Measurements from ENCODE around the gene OXA1L.
"Not testable (repeated sequence)": the region's sequence is repeated elsewhere in the genome, so short reads cannot be mapped to it uniquely, and the experiment has no call there.

OXA1L gene

DNA sequence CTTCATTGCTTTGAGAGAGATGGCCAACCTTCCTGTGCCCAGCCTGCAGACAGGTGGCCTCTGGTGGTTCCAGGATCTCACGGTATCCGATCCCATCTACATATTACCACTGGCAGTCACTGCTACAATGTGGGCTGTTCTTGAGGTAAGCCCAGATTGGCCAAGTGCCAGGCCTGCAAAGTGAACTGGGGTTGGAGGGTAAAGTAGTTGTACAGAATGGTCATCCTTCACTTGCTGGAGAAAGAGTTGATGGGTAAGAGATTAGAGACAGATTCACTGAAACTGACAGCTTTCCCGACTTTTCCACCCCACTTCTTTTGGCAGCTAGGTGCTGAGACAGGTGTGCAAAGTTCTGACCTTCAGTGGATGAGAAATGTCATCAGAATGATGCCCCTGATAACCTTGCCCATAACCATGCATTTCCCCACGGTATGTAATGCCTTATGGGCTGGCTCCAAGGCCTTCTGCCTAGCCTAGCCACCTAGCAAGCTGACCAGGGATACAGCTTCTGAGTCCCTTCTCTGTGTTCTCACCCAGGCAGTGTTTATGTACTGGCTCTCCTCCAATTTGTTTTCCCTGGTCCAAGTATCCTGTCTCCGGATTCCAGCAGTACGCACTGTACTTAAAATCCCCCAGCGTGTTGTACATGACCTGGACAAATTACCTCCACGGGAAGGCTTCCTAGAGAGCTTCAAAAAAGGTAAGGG, 4.1 kb downstream of the OXA1L start:
- DNase-seq, result no peak

DNA sequence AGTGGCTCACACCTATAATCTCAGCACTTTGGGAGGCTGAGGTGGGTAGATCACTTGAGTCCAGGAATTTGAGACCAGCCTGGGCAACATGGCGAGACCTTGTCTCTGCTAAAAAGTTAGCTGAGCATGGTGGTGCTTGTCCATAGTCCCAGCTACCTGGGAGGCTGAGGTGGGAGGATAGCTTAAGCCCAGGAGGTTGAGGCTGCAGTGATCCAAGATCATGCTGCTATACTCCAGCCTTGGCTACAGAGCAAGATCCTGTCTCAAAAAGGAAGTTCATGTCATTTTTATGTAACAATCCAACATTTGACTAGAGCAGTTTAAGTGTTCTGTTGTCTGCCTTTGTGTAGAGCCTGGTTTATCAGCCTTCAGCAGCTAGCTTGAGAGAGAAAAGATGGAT, 6.2 kb downstream of the OXA1L start:
- DNase-seq, result no peak

DNA sequence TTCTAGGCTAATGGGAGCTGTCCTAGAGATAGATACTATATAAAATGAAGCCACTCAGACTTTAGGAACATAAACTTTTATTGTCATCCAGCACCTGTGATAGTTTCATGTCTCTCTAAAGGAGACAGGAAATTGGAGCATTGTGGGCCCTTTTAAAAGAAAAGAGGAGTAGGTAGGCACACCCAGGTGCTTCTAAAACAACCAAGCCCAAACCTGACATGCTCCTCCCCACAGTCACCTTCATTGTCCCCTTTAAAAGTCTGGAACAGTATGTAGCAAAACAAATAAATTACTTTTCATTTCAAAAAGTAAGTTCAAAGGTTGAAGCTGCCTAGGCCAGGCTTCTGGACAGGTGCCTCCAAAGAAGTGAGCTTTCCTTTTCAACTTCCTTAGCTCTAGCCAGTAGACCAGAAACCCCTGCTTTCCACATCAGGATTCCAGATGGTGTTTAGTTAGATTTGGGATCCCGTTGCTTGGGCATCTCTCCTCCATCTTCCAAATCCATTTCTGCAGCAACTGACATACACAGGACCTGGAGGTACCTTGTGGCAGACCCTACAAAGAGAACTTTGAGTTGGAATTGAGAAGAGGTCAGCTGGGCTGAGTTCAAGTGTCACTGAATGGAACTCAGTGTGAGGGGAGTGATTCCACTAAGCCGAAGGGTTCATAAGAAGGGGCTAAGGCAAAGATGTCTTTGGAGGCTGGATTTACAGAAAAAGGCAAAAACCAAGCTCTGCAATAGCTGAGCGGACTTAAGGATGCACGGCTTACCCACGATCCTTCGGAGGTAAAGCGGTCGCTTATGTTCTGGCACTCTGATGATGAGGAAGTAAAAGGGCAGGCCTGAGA, 6.9 kb downstream of the OXA1L start:
- DNase-seq, result no peak

DNA sequence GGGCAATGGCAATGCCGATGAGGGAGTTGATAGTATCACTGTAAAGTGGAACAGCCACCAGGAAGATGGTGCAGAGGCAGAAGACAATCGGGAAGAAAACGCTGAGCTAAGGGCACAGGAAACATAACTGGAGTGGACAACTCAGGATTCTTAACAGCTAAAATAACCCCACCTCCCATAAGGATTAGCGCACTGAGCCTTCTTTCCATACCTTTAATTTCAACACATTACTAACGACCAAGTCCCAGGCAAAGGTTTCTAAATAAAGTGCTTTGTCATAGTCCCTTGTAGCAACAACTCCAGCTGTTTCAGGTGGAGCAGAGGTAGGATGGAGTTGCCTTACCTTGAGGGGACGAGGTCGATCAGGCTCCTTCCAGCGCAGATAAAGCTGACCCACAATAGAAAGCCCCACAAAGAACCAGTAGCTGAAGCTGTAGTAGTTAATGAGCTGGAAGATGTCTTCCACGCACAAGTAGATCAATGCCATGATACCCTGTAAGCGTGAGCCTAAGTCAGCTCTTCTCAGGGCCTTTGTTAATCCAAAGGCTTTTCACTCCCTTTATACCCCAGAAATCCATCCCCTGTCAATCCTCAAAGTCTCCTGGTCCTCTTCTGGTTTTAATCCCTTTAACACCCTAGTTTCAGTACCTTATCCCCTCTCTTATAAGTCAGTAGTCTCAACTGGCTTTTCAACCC, 7.7 kb downstream of the OXA1L start:
- no peak for DNase-seq

DNA sequence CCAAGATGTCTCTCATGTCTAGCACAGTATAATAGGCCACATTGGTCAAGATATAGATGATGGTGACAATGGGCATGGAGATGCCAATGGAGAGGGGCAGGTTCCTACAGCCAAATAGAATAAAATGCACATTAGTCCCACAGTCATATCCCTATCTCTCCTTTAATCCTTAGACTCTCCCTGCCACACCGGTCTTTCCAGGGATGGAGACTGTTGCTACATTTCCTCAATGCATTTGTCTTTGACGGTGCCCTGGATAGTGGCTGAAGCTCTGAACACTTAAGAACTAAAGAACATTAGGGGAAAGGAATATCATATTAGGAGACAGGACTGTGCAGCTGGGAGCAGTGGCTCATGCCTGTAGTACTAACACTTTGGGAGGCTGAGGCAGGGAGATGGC, 9.7 kb downstream of the OXA1L start:
- no peak for DNase-seq

DNA sequence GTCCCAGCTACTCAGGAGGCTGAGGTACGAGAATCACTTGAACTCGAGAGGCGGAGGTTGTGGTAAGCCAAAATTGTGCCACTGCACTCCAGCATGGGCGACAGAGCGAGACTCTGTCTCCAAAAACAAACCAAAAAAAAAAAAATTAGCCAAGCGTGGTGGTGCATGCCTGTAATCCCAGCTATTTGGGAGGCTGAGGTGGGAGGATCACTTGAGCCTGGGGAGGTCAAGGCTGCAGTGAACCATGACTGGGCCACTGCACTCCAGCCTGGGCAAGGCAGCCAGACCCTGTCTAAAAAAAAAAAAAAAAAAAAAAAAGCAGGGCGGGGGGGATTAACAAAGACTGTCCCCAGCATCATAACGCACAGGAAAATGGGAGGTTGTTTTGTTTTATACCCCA, 10.4 kb downstream of the OXA1L start:
- not testable (repeated sequence) for DNase-seq

DNA sequence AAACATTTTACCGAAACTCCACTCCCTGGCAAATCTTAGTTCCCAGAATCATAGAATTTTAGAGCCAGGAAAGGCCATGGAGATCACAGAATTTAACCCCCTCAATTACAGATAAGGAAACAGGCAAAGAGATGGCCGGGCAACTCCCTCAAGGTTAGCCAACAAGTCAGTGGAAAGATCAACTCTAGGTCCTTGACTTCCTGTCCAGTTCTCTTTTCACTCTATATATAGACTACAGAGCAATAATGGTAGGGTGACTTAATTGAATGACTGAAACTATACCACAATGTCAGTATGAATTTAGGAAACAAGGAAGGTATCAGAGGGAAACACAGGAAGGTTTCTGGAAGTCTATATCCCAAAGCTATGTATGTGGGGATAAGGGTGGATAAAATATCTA, 11.6 kb downstream of the OXA1L start:
- no peak for DNase-seq

DNA sequence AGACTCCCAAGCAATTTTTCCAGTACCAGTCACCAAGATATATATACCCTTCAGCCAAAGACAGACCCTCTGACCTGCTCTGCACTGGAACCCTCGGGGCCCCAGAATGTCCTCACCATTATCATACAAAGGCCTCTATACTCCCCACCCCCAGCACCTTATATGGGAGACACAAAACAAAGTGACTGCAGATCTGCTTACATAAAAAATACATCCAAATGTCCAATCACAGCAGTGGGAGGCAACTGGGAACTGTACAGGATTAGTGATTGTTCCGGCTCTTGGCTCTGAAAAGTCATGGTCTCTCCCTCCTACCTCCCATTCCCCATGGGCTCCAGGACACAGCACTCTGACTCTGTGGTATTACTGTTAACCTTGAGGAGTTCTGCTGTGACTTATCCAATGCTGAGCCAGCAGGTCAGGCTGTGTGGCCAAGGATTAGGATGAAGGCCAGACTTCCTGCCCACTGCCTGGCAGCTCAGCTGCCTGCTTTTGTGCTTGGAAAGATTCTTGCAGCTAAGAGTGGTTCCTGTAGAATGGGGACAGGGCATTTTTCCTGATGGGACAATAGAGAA, 13.7 kb downstream of the OXA1L start:
- no peak for DNase-seq

DNA sequence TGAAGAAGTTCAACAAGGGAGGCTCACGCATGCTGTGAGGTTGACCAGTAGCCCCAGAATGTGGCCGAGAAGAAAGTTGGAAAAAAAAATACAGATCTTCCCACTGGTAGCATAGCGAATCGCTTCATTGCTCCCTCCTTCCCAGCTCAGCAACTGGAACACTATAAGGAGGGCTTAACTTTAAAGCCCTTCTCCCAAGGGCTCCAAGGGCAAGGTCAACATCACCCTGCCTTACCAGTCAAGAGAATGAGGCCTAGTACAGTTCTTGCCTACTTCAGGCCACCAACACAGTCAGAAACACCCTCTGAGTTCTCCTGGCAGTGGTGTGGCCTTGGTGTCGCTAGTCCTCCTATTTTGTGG, 14.4 kb downstream of the OXA1L start:
- DNase-seq, result no peak

DNA sequence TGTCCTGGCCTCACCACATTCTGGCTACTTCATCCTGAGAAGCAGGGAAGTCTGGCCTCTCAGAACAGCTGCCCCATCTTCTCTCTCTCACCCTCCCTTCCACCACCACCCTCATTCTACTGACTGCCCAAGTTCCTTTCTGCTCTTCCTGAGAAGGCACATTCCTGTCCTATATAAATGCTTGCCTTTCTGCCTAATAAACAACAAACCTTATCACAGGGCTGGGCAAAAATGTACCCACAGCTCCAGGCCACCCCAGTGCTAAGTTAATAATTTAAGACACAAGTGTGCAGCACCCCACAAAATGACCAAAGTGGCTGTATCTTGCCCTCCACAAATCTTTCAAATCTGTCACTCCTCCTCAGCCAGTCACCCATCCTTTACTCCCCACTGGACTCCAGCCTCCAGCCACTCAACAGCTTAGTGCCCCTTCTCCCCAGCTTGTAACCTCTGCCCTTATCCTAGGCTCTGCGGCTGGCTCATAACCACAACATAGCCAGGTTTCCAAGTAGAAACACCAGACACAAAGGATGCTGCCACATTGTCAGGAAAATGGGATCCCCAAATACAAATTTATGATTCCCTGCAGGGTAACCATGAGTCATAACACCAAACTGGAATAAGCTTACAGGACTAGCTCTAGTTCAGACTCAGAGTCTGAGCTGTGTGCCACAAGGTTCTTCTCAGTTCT, 15.0 kb downstream of the OXA1L start:
- DNase-seq, result no peak

DNA sequence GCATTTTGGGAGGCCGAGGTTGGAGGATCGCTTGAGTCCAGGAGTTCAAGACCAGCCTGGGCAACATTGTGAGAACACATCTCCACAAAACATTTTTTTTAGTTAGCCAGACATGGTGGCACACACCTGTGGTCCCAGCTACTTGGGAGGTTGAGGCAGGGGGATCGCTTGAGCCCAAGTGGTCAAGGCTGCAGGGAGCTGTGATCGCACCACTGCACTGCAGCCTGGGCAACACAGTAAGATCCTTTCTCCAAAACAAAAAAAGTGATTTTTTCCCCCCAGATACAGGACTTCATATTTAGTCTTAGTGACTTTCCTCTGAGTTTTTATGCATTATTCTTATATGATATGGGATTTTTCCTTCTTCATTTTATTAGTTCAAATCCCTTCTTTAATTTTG, 20.2 kb downstream of the OXA1L start:
- DNase-seq, result no peak

DNA sequence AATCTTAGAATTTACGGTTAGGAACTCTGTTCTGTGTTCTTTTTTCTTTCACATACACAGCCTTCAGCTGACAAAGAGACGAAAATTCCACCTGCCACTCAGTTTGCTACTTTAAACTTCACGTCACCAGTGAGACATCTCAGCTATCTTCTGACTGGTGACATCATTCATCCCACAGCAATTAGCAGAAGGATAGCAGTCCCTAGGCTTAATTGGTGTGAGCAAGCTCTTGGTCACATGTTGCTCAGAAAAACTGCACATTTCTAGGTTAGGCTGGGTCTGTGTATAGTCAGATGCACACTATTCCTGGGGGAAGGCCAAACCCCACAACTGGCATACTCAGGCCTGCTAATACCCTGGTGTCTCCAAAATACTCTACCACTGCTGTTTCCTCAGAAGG, 24.8 kb downstream of the OXA1L start:
- DNase-seq, result no peak

DNA sequence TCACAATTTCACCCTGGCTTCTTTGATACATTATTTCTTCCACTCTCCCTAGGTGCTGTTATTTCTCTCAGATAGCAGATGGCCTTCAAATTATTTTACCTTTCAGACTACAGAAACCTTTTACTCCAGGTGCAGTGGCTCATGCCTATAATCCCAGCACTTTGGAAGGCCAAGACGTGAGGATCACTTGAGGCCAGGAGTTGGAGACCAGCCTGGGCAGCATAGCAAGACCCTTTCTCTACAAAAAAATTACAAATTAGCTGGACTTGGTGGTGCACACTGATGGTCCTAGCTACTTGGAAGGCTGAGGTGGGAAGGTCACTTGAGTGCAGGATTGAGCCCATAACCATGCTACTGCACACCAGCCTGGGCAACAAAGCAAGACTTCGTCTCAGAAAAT, 25.7 kb downstream of the OXA1L start:
- no peak for DNase-seq

DNA sequence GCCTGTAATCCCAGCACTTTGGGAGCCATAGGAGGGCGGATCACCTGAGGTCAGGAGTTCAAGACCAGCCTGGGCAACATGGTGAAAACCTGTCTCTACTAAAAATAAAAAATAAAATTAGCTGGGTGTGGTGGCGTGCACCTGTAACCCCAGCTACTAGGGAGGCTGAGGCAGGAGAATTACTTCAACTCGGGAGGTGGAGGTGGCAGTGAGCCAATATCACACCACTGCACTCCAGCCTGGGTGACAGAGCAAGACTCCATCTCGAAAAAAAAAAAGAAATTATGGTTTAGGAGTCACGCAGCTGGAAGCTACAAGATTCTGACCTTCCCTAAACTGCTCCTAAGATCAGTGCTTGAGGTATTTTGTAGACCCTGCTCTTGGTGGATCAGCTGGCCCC, 27.1 kb downstream of the OXA1L start:
- DNase-seq, result not testable (repeated sequence)

DNA sequence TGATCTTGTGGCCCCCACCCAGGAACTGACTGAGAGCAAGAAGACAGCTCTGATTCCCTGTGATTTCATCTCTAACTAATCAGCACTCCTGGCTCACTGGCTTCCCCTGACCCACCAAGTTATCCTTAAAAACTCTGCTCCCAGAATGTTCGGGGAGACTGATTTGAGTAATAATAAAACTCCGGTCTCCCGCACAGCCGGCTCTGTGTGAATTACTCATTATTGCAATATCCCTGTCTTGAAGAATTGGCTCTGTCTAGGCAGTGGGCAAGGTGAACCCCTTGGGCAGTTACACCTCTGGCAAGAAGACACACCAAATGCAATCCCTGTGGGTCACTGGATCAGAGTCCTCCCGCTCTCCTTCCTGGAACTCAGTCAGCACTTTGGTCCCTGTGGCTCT, 27.5 kb downstream of the OXA1L start:
- DNase-seq, result no peak

DNA sequence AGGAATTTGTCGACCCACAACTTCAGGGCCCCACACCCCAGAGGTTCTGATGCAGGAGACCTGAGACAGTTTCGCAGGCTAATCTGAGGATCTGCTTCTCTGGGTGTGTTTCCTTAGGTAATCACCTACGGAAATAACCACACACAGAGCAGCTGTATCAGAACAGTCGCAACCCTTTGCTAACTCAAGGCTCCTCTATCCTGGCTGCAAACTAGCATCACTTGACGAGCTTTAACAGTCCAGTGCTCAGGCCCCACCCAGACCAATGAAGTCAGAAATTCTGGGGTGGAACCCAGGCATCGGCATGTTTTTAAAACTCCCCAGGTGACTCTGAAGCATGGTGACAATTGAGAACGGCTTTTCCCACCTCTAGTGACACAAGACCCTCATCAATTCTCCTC, 28.1 kb downstream of the OXA1L start:
- no peak for DNase-seq

DNA sequence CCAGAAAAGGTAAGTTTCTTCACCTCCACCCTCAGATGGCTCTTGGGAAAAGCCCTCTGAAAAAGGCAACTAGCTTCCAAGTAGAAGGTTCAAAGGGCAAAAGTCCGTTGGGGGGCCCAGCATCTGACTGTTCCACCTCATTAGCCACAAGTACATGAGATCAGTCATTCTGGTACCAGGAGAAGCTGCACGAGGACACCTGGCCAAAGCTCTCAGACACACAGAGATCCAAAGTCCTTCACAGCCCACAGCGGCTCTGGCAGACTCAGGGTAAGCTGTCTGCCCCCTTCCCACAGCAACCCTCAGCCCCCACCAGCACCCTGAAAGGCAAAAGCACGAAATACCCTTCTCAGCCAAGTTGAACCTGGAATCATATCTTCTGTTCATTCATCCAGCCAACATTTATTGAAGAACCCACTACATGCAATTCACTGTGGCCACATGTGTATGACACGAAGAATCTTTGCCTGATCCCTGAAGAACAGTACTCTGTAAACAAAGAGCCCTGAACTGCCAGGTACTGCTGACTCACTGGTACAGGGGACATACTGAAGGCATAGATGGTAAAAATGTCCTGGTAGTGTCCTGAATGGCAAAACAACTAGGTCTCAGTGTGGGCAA, 29.7 kb downstream of the OXA1L start:
- no peak for DNase-seq

DNA sequence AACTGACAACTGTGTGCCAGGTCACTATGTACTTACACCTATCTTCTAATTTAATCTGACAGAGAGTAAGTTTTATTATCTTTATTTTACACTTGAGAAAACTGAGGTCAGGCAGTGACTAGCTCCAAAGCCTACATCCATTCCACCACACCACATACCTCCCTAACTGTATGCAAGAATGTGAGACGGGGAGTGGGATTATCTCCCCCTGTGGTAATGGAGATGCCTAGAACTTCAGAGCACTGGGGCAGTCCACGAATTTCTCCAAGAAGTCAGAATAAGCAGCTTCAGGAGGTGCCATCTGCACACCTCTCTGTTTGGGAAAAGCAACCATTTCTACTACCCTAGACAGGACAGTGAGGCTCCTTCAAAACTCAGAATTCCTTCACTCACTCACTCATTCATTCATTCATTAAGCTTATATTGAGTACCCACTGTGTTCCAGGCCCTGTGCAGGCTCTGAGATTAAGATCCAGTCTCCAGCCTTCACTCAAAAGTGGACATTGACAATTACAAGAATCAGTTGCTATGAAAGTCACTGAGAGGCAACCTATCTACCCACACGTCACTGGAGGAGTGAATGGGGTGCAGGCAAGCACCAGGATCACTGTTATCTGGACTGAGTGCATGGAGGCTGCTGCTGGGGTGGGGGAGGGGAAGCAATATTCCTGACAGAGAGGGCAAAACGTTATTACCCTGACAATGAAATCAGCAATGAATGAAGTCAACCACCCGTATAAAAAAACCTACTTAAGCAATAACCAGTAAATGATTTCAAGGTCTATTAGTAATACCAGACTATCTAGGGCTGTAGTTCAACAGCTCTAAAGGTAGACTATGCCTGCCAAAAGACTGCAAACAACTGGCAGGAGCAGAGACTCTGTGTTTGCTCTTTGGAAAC, 30.8 kb downstream of the OXA1L start:
- DNase-seq, result no peak

DNA sequence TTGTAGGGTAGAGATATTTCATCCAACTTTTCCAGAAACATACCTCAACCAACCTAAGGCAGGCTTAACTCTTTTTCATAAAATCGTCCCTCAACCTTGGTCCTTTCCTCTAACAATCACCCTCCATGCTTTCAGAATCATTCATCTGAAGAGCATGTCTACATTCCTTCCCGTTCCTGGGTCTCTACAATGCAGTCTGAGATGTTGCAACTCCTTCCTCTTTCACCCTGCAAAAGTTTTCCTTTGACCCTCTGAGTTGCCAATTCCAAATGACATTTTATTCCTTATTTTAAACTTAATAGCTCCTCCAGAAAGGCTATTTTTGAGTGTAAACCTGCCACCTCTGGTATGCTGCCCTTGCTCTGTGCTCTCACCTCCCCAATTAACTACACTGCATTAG, 32.0 kb downstream of the OXA1L start:
- DNase-seq, result no peak

DNA sequence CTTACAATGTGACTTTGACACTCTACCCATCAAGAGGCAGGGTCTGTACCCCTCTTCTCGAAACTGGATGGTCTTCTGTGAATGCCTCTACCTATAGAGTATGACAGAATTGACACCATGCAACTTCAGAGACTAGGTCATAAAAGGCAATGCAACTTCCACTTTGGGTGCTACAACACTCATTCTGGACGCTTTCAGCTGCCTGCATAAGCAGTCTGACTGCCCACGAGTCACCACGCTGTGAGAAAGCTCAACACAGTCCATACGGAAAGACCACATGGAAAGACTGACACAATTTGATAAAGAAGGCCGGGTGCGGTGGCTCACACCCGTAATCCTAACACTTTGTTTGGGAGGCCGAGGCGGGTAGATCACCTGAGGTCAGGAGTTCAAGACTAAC, 33.9 kb downstream of the OXA1L start:
- no peak for DNase-seq

DNA sequence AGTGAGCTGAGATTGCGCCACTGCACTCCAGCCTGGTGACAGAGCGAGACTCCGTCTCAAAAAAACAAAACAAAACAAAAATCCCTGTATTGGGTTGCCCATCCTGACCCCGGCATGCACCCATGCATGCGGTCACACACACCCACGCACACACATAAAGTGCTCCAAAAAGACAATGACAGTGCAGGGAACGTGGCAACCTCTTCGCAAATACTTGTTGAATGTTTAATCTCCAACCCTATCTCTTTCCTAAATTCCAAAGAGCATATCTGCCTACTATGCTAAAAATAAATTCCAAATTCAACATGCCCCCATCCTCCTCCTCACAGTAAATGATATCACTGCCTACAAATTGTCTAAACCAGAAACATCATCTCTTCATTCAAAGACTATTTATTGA, 35.2 kb downstream of the OXA1L start:
- DNase-seq, result no peak
